IMR-90 (cell line): ENCODE data around the gene TTYH3.

Experiments
- BHLHE40 ChIP-seq: fragments of 150-350 bp; IDR thresholded peaks from 2 replicates; pipeline ENCODE4 v1.6.1; 2016; ENCODE audit warnings: mild to moderate bottlenecking, low read depth, low read length
- CTCF ChIP-seq: conservative IDR thresholded peaks from 2 replicates; pipeline ENCODE4 v1.5.1; 2012; ENCODE audit warnings: mild to moderate bottlenecking, low read depth, low read length, improper control_type of control experiment
- NFE2L2 ChIP-seq: fragments of 150-350 bp; IDR thresholded peaks from 2 replicates; pipeline ENCODE4 v1.6.1; 2016; ENCODE audit warnings: low read depth, mild to moderate bottlenecking, low read length
- POLR2A ChIP-seq: IDR thresholded peaks from 2 replicates; pipeline ENCODE4 v1.6.1; 2012; ENCODE audit warnings: mild to moderate bottlenecking, low read depth, low read length
- RFX5 ChIP-seq: IDR thresholded peaks from 2 replicates; pipeline ENCODE4 v1.8.0; 2012; ENCODE audit warnings: low read depth, mild to moderate bottlenecking, low read length, moderate library complexity
- SMC3 ChIP-seq: fragments of 150-350 bp; IDR thresholded peaks from 2 replicates; pipeline ENCODE4 v1.6.1; 2016; ENCODE audit warnings: low read depth, mild to moderate bottlenecking, antibody characterized with exemption, low read length, moderate library complexity

- TF ChIP-seq CTCF (no peak), POLR2A (no peak), RFX5 (no peak), BHLHE40 (no peak), SMC3 (no peak), NFE2L2 (no peak)
Measured at GRCh38 chr7:2645274-2645868, 13.6 kb downstream of the TTYH3 start.
